Measurements from ENCODE around the gene C19orf53. TPM values are rescaled to one million over a fixed set of nuclear protein-coding genes. Genes with fewer than 3 reads are reported as not detected.

The C19orf53 gene
- total RNA-seq, 1 donor from 2014 or later: 89.1 TPM

DNA sequence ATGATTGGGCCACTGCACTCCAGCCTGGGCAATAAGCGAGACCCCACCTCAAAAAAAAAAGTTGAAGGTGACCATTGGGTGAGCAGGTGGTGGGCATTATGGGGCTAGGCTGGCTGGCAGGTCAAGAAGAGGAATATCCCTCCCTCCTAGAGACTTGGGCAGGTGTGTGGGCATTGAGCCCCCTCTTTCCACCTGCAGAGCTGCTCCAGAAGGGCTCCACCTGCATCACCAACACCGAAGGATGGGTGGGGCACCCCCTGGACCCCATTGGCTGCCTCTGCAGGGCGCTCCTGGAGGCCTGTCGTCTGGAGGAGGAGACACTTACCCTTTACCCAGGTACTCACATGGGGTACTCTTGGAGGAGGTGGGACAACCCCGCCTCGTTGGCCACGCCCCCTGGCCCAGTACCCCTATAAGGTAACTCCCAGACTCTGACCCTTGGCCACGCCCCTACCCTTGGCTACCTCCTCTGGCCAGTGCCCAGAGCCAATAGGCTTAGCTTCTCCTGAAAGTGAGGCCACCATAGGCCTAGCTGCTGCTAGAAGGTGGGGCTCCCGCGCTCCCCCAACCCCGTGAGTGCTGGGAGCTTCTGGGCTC is 42.9 kb downstream of the C19orf53 start:
- Mint-ChIP-seq H3K4me3 (no peak overlapping the region), H3K36me3 (ENCODE audit: low read depth) (peaks cover 5% of the 10 kb centered on the region)

DNA sequence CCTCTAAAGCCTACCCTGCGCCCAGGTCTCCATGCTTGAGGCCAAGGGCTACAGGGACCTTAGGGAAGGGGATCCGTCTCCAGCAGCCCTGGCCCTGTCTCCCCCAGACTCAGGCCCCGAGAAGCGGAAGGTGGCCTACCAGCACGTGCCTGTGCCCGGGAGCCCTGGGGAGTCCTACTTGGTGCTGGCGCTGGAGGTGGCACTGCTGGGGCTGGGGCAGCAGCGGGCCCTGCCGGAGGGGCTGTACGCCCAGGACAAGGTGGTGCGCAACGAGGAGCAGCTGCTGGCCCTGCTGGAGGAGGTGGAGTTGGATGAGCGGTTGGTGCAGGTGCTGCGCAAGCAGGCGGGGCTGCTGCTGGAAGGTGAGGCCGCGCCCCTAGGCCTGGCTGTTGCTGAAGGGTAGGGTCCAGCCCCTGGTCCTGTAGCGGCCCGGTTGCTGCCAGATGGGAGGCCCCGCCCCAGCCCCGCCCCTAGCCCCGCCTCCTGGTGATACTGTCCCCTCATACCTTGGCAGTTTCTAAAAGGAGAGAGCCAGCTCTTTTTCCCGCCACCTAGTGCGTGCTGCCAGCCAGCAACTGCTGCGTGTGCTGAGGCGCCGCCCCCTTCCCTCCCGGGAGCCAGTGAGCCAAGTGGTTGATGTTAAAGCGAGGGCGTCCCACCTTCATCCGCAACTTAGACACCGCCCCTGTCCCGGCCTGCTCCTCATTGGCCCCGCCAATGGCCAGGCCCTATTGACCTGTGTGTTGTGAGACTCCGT is 43.5 kb downstream of the C19orf53 start:
- Mint-ChIP-seq H3K4me3 (peak overlapping the region; percentile 56), H3K9me3 (no peaks in the 10 kb centered on the region), H3K4me1 (peaks cover 6% of the 10 kb centered on the region), H3K27ac (ENCODE audit: unreplicated experiment) (peak overlapping the region; percentile 75), H3K36me3 (ENCODE audit: low read depth) (peaks cover 5% of the 10 kb centered on the region), H3K27me3 (ENCODE audit: low read depth) (no peaks in the 10 kb centered on the region)
- DNase-seq (ENCODE audit: low read depth, low spot score): peak; percentile 50
- TF ChIP-seq, protein P1, sequence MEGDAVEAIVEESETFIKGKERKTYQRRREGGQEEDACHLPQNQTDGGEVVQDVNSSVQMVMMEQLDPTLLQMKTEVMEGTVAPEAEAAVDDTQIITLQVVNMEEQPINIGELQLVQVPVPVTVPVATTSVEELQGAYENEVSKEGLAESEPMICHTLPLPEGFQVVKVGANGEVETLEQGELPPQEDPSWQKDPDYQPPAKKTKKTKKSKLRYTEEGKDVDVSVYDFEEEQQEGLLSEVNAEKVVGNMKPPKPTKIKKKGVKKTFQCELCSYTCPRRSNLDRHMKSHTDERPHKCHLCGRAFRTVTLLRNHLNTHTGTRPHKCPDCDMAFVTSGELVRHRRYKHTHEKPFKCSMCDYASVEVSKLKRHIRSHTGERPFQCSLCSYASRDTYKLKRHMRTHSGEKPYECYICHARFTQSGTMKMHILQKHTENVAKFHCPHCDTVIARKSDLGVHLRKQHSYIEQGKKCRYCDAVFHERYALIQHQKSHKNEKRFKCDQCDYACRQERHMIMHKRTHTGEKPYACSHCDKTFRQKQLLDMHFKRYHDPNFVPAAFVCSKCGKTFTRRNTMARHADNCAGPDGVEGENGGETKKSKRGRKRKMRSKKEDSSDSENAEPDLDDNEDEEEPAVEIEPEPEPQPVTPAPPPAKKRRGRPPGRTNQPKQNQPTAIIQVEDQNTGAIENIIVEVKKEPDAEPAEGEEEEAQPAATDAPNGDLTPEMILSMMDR (conservative IDR thresholded peaks at IDR 0.05): no peak

More for the DNA sequence above, 42.9 kb downstream of the C19orf53 start:
- no peaks in the 10 kb centered on the region for H3K27me3 Mint-ChIP-seq (ENCODE audit: low read depth)
- H3K4me1 Mint-ChIP-seq: peaks cover 6% of the 10 kb centered on the region
- DNase-seq (ENCODE audit: low read depth, low spot score): no peak
- H3K9me3 Mint-ChIP-seq: no peaks in the 10 kb centered on the region
- TF ChIP-seq, protein P1 (conservative IDR thresholded peaks at IDR 0.05): no peak
- H3K27ac Mint-ChIP-seq (ENCODE audit: unreplicated experiment): no peak overlapping the region

DNA sequence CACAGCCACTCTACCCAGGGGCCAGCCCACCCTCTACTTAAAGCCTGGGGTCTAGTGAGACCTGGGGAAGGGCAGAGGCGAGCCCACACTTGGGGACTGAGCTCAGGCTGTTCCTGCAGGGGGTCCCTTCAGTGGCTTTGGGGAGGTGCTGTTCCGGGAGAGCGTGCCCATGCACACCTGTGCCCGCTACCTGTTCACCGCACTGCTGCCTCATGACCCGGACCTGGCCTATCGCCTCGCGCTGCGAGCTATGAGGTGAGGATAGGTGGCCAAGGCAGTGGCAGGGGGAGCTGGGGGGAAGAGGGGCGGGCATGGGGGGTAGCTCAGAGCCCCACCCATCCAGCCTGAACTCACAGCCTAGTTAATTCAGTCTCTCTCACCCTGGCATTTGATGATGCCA is 45.0 kb downstream of the C19orf53 start:
- TF ChIP-seq, protein P1 (conservative IDR thresholded peaks at IDR 0.05): no peak
- H3K27ac Mint-ChIP-seq (ENCODE audit: unreplicated experiment): no peak overlapping the region
- no peak for DNase-seq (ENCODE audit: low read depth, low spot score)
- no peaks in the 10 kb centered on the region for H3K36me3 Mint-ChIP-seq (ENCODE audit: low read depth)
- H3K4me1 Mint-ChIP-seq: peaks cover 6% of the 10 kb centered on the region
- no peaks in the 10 kb centered on the region for H3K9me3 Mint-ChIP-seq
- H3K27me3 Mint-ChIP-seq (ENCODE audit: low read depth): no peaks in the 10 kb centered on the region
- no peak overlapping the region for H3K4me3 Mint-ChIP-seq

DNA sequence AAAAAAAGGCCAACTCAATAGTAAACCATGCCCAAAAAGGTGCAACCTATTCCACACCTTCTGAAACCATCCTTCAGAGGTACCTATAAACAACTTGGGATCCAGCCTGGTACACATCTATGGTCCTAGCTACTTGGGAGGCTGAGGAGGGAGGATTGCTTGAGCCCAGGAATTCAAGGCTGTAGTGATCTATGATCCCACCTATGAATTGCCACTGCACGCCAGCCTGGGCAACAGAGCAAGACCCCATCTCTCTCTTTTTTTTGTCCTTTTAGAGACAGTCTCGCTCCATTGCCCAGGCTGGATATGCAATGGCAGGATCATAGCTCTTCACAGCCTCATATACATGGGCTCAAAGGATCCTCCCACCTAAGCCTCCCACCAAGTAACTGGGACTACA is 47.0 kb downstream of the C19orf53 start:
- no peaks in the 10 kb centered on the region for H3K27me3 Mint-ChIP-seq (ENCODE audit: low read depth)
- no peak for DNase-seq (ENCODE audit: low read depth, low spot score)
- peaks cover 6% of the 10 kb centered on the region for H3K36me3 Mint-ChIP-seq (ENCODE audit: low read depth)
- peaks cover 11% of the 10 kb centered on the region for H3K4me1 Mint-ChIP-seq
- H3K4me3 Mint-ChIP-seq: no peak overlapping the region
- TF ChIP-seq, protein P1 (conservative IDR thresholded peaks at IDR 0.05): no peak
- H3K27ac Mint-ChIP-seq (ENCODE audit: unreplicated experiment): no peak overlapping the region
- H3K9me3 Mint-ChIP-seq: no peaks in the 10 kb centered on the region

DNA sequence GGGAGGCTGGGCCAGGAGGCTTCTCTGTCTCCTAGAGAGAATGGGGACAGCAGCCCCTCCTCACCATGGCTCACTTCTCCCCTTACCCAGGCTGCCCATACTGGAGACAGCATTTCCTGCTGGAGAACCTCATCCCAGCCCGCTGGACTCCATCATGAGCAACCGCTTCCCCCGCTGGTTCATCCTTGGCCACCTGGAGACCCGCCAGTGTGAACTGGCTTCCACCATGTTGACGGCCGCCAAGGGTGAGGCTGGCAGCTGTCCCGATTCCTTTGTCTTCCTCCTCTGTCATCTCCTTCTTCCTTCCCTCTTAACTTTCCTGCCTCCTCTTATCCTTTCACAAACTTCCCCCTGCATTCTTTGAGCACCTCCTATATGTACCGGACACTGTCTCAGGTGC is 49.0 kb downstream of the C19orf53 start:
- no peak overlapping the region for H3K27ac Mint-ChIP-seq (ENCODE audit: unreplicated experiment)
- peaks cover 11% of the 10 kb centered on the region for H3K4me1 Mint-ChIP-seq
- TF ChIP-seq, protein P1 (conservative IDR thresholded peaks at IDR 0.05): no peak
- peaks cover 6% of the 10 kb centered on the region for H3K36me3 Mint-ChIP-seq (ENCODE audit: low read depth)
- H3K9me3 Mint-ChIP-seq: no peaks in the 10 kb centered on the region
- DNase-seq (ENCODE audit: low read depth, low spot score): no peak
- H3K4me3 Mint-ChIP-seq: no peak overlapping the region
- no peaks in the 10 kb centered on the region for H3K27me3 Mint-ChIP-seq (ENCODE audit: low read depth)
